GM12872 (cell line): ENCODE results near the gene OTOGL.

ENCODE experiments used
- CTCF ChIP-seq: IDR thresholded peaks from 3 replicates; pipeline ENCODE4 v1.5.1; 2011; ENCODE audit warnings: low read depth, mild to moderate bottlenecking, low read length, moderate library complexity; ENCODE audit not compliant: insufficient read depth

OTOGL gene

GRCh38 chr12:80257920-80258319 lies 158.6 kb downstream of the OTOGL start:
- TF ChIP-seq CTCF, result no peak

GRCh38 chr12:80260269-80260668 lies 160.9 kb downstream of the OTOGL start:
- TF ChIP-seq CTCF, result no peak

- no peak for TF ChIP-seq CTCF
Observed at GRCh38 chr12:80261403-80261802, 162.1 kb downstream of the OTOGL start.

- no peak for TF ChIP-seq CTCF
Observed at GRCh38 chr12:80262346-80262745, 163.0 kb downstream of the OTOGL start.

- TF ChIP-seq CTCF, result no peak
Observed at GRCh38 chr12:80262771-80263170, 163.4 kb downstream of the OTOGL start.

GRCh38 chr12:80264386-80264785 lies 165.0 kb downstream of the OTOGL start:
- TF ChIP-seq CTCF, result no peak

- no peak for TF ChIP-seq CTCF
Observed at GRCh38 chr12:80264891-80265290, 165.6 kb downstream of the OTOGL start.
